ENCODE data around the gene DYNLT5. TPM values are rescaled to one million over a fixed set of nuclear protein-coding genes. Genes with fewer than 3 reads are reported as not detected.

DYNLT5 gene
- total RNA-seq, 1 donor from 2014 or later: 1.2 TPM

DNA sequence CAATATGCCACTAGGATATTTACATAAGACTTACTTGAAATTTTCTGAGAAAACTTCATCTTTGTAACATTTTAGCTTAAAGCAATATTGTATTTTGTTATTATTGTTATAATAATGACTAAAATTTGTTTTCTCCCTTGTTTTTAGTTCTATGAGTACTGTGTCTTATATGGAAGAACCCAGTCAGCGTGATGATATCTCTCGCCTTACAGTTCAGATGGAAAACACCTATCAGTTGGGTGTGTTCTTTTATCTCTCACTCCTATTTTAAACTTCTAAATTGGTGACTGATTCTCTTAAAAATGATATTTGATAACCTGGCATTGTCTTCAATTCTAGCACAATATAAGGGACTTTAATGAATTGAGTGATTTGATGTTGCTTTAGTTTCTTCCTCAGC lies 18.0 kb downstream of the DYNLT5 start:
- Histone ChIP-seq H3K9me3 (no peaks in the 10 kb centered on the region), H3K4me3 (no peak overlapping the region), H3K36me3 (no peaks in the 10 kb centered on the region), H3K4me1 (no peaks in the 10 kb centered on the region), H3K27me3 (no peaks in the 10 kb centered on the region), H3K27ac (no peak overlapping the region)
- TF ChIP-seq, protein P1, sequence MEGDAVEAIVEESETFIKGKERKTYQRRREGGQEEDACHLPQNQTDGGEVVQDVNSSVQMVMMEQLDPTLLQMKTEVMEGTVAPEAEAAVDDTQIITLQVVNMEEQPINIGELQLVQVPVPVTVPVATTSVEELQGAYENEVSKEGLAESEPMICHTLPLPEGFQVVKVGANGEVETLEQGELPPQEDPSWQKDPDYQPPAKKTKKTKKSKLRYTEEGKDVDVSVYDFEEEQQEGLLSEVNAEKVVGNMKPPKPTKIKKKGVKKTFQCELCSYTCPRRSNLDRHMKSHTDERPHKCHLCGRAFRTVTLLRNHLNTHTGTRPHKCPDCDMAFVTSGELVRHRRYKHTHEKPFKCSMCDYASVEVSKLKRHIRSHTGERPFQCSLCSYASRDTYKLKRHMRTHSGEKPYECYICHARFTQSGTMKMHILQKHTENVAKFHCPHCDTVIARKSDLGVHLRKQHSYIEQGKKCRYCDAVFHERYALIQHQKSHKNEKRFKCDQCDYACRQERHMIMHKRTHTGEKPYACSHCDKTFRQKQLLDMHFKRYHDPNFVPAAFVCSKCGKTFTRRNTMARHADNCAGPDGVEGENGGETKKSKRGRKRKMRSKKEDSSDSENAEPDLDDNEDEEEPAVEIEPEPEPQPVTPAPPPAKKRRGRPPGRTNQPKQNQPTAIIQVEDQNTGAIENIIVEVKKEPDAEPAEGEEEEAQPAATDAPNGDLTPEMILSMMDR (IDR thresholded peaks at IDR 0.05): no peak
- DNase-seq (ENCODE audit: low spot score in 2 of 2): no peak
- intact Hi-C loops (cut with DNase I): no loop called here

DNA sequence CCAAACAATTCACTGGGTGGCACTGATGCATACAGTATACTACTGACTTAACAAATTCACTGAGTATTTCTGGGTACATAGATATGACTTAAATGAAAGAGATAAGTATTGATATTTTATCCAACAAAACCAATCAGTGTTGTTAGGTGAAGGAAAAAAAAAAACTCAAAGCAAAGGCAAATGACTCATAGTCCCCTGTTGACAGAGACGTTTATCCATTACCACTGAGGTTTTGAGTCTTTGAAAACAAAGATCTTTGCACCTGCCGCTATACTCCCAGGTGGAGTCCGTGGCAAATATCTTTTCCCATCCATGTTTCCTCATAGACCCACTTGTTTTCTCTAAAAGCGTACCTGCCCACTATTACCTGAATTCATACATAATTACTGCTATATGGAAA lies 18.4 kb downstream of the DYNLT5 start:
- no peak for DNase-seq (ENCODE audit: low spot score in 2 of 2)
- Histone ChIP-seq H3K4me3 (no peak overlapping the region), H3K27me3 (no peaks in the 10 kb centered on the region), H3K36me3 (no peaks in the 10 kb centered on the region), H3K9me3 (no peaks in the 10 kb centered on the region), H3K27ac (no peak overlapping the region), H3K4me1 (no peaks in the 10 kb centered on the region)
- TF ChIP-seq, protein P1 (IDR thresholded peaks at IDR 0.05): no peak
- intact Hi-C loops (cut with DNase I): no loop called here

DNA sequence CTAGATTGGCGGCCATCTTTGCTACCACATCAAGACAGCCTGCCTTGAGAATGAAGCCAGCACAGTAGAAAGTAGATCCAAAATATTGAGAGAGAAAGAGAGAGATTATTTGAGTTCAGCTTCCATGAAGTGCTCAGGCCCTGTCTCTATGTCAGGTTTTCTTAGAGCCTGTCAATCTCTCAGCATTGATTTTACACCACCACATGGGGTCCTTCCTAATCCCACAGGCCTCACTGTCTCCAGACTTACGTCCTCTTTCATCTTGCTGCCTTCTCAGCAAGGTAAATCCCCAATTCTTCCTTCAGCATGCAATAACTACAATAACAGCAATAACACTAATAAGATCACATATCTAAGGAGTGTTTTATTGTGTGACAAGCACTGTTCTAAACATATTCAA lies 21.0 kb downstream of the DYNLT5 start:
- no peaks in the 10 kb centered on the region for H3K36me3 ChIP-seq

DNA sequence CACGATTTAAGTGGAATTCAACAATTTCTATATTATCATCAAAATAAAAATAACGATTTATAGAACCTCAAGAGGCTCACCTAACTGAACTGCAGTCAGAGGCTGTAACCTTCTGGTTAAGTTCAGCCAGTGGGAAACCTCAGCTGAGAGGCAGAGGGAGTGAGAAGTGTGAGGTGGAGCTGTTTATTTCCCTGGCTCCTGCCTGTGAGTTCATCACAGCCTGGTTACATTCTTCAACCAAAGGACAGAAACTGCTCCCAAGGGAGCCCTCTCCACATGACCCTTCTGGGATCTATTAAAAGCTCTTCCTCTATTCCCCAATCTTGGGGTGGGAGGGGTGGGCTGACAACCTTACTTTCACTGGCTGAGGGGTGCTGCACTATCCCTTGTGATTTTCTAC lies 22.2 kb downstream of the DYNLT5 start:
- Histone ChIP-seq H3K9me3 (no peaks in the 10 kb centered on the region), H3K4me3 (no peak overlapping the region), H3K36me3 (no peaks in the 10 kb centered on the region), H3K27ac (no peak overlapping the region), H3K27me3 (no peaks in the 10 kb centered on the region), H3K4me1 (no peaks in the 10 kb centered on the region)
- TF ChIP-seq, protein P1 (IDR thresholded peaks at IDR 0.05): no peak
- intact Hi-C loops (cut with DNase I): no loop called here
- DNase-seq (ENCODE audit: low spot score in 2 of 2): no peak

More for the DNA sequence above, 21.0 kb downstream of the DYNLT5 start:
- Histone ChIP-seq H3K4me1 (no peaks in the 10 kb centered on the region), H3K27me3 (no peaks in the 10 kb centered on the region), H3K27ac (no peak overlapping the region), H3K9me3 (no peaks in the 10 kb centered on the region), H3K4me3 (no peak overlapping the region)
- TF ChIP-seq, protein P1 (IDR thresholded peaks at IDR 0.05): no peak
- intact Hi-C loops (cut with DNase I): no loop called here
- no peak for DNase-seq (ENCODE audit: low spot score in 2 of 2)

DNA sequence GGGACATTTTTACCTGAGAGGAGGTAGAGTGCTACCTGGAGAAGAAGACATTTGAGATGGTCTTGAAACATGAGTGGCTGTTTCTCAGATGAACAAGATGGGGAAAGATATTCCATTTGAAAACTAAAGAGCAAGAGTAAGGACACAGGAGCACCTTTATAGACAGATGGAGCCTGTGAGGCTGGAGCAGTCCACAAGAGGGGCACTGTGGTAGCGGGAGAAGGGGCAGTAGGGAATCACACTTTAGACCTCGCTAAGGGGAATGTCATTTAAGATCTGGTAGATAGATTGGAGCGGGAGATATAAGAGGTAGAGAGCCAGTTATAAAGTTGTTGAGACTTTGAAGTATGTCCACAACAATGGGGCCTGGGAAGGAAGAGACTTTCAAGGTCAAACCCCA lies 23.4 kb downstream of the DYNLT5 start:
- DNase-seq (ENCODE audit: low spot score in 2 of 2): no peak
- no peak overlapping the region for H3K27ac ChIP-seq
- no peaks in the 10 kb centered on the region for H3K4me1 ChIP-seq
- no peak overlapping the region for H3K4me3 ChIP-seq
- intact Hi-C loops (cut with DNase I): no loop called here
- TF ChIP-seq, protein P1 (IDR thresholded peaks at IDR 0.05): no peak
- no peaks in the 10 kb centered on the region for H3K36me3 ChIP-seq
- no peaks in the 10 kb centered on the region for H3K9me3 ChIP-seq
- H3K27me3 ChIP-seq: no peaks in the 10 kb centered on the region

DNA sequence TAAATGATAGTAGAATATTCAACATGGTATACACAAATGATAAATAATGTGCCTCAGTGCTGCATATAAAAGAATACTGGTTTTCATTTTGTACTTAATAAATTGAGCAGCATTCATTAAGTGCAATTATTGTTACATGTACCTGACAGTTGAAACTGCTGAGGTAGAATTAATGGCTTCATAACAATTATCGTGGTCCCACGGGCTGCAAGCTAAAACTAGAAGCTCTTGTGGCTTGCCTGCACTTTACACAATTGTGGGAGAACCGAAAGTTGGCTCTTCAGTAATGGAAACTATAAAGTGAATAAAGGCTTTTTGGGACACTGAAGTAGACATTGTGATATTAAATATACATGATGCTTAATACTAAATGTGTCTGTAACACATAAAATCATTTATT lies 25.6 kb downstream of the DYNLT5 start:
- Histone ChIP-seq H3K4me3 (no peak overlapping the region), H3K36me3 (no peaks in the 10 kb centered on the region), H3K27ac (no peak overlapping the region), H3K4me1 (no peaks in the 10 kb centered on the region), H3K9me3 (no peaks in the 10 kb centered on the region), H3K27me3 (no peaks in the 10 kb centered on the region)
- TF ChIP-seq, protein P1 (IDR thresholded peaks at IDR 0.05): no peak
- DNase-seq (ENCODE audit: low spot score in 2 of 2): no peak
- intact Hi-C loops (cut with DNase I): no loop called here

Measured in ascending aorta (tissue), 2 donors.